Peyer's patch (tissue), 4 donors: ENCODE results near the gene IL10RB.

Source experiments
- CTCF ChIP-seq, 6 experiments: fragments of 450-650 bp in 4 of 6; fragments of 200-600 bp in 2 of 6; sonication (generic) in 1 of 6; IDR thresholded peaks; one replicate each; pipeline ENCODE4 v1.5.1; 2017 to 2019; ENCODE audit warnings: antibody characterized with exemption in 6 of 6, mild to moderate bottlenecking in 3 of 6, moderate library complexity in 1 of 6
- POLR2A ChIP-seq, 2 donors: fragments of 450-650 bp; IDR thresholded peaks; one replicate each; pipeline ENCODE4 v1.5.1; 2017; ENCODE audit warnings: antibody characterized with exemption in 2 of 2, mild to moderate bottlenecking in 2 of 2, moderate library complexity in 2 of 2

- TF ChIP-seq CTCF (IDR thresholded peaks at IDR 0.05): peak in 3 of 6 experiments; percentile 7 to 29 (median 13)
- no peak for TF ChIP-seq POLR2A (IDR thresholded peaks at IDR 0.05)
These were observed 24.3 kb downstream of the IL10RB start for GRCh38 chr21:33290441-33290840.
